ENCODE results near the gene ALDH3A2. TPM values are rescaled to one million over a fixed set of nuclear protein-coding genes. Genes with fewer than 3 reads are reported as not detected.

ALDH3A2 gene
- total RNA-seq, 8 experiments from 2014 or later, result 25.6 to 47.2 (median 30.4) TPM

DNA sequence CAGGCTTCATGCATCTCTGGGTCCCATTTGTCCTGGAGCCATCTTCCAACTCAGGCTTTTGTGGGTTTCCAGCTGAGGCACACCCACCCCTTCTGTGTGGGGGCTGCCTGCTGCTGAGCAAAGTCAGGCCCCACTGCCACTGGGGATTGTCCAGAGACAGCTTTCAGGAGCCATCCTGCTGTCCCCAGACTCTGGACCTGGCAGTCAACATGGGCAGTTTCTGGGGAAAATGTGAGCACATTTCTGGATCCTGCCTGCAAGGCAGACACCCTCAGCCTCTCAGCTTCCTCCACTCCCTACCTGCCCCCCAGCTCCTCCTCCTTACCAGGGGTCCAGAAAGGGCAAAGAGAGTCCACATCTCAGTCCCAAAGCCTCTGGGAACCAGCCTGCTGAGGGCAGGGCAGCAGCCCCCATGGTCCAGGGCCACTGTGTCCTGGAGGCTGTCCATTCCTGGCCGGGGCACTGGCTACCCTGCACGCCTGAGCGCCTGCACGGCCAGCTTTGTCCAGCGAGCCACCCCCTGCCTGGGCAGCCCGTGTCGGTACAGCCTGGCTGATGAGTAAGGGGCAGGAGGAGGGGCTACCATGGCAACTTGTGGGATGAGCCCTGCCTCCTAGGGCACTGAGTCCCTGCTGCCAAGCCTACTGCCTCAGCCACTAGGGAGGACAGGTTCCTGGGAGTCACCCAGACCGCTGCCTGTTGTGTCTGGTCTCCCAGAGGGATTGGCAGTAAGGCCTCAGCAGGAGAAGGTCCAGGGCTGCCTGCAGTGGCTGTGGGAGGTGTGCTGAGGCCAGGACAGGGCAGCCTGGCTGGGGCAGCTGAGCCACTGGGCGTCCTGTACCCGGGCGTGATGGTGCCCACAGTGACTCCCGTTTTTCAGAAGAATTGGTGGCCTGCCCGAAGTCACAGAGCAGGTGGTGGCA lies 67.8 kb downstream of the ALDH3A2 start, which contains the start of gene SLC47A2:
TSS of gene SLC47A2 (minus strand) at position 477 of the 923 bp plus-strand sequence. CDS start at position 448, 29 bp downstream.
- 43 to 54% methylated on average over 3 of the region's 13 CpGs; no CpG with 5 or more reads in 8 of the 10 experiments for WGBS, 10 experiments
- Histone ChIP-seq H3K4me1 (replicated peaks in 1 of 2) (peaks cover 6 to 8% of the 10 kb centered on the region in 2 donors), H3K27ac (no peak within 1 kb of the TSS), H3K4me3 (no peak within 1 kb of the TSS)
- peak in 6 of 8 experiments; percentile 14 to 97 (median 90) for ATAC-seq (replicated peaks in 6 of 8)
- in situ Hi-C loops (cut with MboI; ENCODE audit: low pct_unique_long_range_greater_than_20kb in 2 of 9, low sequenced_read_pairs in 9 of 9, unreplicated experiment in 9 of 9), result no loop called here

DNA sequence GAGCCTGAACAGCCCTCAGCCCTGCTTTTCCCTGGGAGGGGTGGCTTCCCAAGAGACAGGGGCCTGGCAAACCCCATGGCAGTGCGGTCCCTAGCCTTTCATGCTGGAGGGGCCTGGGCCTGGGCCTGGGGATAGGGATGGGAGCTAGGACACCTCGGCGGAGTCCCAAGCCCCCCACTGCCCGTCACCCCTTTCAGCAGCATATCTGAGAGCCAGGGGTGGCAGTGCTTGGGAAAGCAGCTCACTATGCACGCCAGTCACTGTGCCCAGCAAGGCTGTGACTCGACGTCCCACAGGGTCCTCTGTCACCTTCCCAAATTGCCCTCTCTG lies 68.4 kb downstream of the ALDH3A2 start:
- WGBS, 10 experiments, result 92 to 100% methylated on average over 1 to 2 of the region's 7 CpGs; no CpG with 5 or more reads in 8 of the 10 experiments
- Histone ChIP-seq H3K4me3 (no peak overlapping the region), H3K4me1 (replicated peaks in 1 of 2) (peaks cover 6 to 8% of the 10 kb centered on the region in 2 donors), H3K27ac (no peak overlapping the region)
- in situ Hi-C loops (cut with MboI; ENCODE audit: low pct_unique_long_range_greater_than_20kb in 2 of 9, low sequenced_read_pairs in 9 of 9, unreplicated experiment in 9 of 9), result no loop called here
- ATAC-seq (replicated peaks in 6 of 8), result peak in 1 of 8 experiments; percentile 5

DNA sequence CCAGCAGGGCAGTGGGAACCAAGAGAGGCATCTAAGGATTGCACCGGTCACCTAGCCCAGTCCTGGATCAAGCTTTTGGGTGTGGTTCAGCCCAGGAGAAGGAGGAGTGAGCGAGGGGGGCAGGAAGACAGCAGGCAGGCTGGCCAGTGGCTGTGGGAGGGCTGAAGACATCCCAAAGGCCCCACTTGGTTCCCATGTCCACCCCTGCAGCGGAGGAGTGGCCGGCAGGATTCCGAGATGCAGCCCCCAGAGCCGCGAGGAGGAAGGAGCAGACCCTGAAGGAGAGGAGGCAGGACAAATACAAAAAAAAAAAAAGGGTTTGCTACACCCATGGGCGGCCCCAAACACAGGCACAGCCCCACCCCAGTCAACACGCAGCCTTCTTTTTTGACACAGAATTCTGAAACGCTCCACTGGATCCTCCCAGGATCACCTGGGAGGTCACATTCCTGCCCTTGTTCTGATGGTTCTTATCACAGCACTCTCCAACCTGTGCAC lies 68.9 kb downstream of the ALDH3A2 start:
- no peak overlapping the region for H3K4me3 ChIP-seq
- no peak overlapping the region for H3K27ac ChIP-seq
- no peak for ATAC-seq (replicated peaks in 6 of 8)
- WGBS, 10 experiments, result 34 to 100% (median 72%) methylated on average over 1 to 4 of the region's 10 CpGs; no CpG with 5 or more reads in 3 of the 10 experiments
- in situ Hi-C loops (cut with MboI; ENCODE audit: low pct_unique_long_range_greater_than_20kb in 2 of 9, low sequenced_read_pairs in 9 of 9, unreplicated experiment in 9 of 9), result no loop called here
- peaks cover 6 to 8% of the 10 kb centered on the region in 2 donors for H3K4me1 ChIP-seq (replicated peaks in 1 of 2)

DNA sequence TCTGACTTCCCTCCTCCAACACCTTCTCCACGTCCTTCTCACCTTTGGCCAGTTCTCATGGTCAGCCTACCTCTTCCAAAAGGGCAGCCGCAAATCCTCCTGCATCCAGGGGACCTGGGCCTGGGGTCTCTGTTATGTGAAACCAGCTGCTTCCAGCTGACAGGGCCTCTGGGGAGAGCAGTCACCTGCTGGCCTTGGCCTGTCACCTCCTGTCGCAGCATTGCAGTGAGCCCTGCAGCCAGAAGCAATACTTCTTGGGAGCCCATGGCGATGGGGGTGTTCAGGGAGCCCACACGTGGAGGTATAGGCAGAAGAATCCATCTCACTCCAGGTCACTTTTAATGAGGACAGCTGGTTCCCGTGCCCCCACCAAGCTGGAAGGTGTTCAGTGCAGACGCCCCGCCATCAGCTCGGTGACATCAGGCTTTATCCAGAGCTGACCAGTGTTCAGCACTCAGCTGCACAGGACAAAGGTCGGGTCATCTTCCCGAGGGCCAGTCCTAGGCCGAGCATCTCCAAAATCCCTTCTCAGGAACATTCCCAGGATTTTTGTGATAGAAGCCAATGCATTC lies 69.6 kb downstream of the ALDH3A2 start:
- H3K4me3 ChIP-seq, result no peak overlapping the region
- in situ Hi-C loops (cut with MboI; ENCODE audit: low pct_unique_long_range_greater_than_20kb in 2 of 9, low sequenced_read_pairs in 9 of 9, unreplicated experiment in 9 of 9), result no loop called here
- no peak overlapping the region for H3K27ac ChIP-seq
- peaks cover 6 to 8% of the 10 kb centered on the region in 2 donors for H3K4me1 ChIP-seq (replicated peaks in 1 of 2)
- ATAC-seq (replicated peaks in 6 of 8), result peak in 3 of 8 experiments; percentile 18 to 27 (median 24)
- WGBS, 10 experiments, result 60 to 100% (median 84%) methylated on average over 1 to 8 of the region's 12 CpGs; no CpG with 5 or more reads in 4 of the 10 experiments

DNA sequence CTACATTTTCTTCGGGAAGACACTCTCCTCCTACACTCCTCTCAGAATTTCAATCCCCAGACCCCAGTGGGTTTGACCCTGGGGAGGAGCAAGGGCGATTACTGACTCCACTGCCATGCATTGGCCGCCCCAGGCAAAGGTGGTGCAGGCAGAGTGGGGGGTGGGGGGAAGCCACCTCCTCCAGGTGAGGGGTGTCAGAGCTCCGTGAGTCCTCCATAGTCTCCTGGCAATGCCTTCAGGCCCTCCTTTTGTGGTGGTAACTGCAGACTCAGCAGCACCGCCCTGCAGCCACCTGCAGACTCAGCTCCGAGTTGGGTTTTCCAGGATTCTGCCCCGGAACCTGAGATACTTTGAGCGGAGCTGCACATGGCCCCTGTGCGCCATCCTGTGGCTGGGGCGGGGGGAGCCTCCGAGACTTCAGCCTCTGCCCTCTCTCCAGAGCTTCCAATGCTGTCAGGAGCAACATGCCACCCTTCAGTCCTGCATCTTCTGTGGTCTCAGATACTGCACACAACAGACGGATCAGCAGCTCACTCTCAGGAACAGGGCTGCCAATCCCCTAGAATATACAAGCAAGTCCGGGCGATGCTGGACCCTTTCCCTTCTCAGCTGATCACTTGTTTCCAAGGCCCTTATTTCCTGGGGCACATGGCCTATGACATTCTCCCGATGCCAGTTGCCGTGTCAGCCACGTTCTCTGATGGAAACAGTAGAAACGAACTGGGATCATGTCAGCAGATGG lies 70.2 kb downstream of the ALDH3A2 start:
- in situ Hi-C loops (cut with MboI; ENCODE audit: low pct_unique_long_range_greater_than_20kb in 2 of 9, low sequenced_read_pairs in 9 of 9, unreplicated experiment in 9 of 9), result no loop called here
- peak in 1 of 8 experiments; percentile 19 for ATAC-seq (replicated peaks in 6 of 8)

DNA sequence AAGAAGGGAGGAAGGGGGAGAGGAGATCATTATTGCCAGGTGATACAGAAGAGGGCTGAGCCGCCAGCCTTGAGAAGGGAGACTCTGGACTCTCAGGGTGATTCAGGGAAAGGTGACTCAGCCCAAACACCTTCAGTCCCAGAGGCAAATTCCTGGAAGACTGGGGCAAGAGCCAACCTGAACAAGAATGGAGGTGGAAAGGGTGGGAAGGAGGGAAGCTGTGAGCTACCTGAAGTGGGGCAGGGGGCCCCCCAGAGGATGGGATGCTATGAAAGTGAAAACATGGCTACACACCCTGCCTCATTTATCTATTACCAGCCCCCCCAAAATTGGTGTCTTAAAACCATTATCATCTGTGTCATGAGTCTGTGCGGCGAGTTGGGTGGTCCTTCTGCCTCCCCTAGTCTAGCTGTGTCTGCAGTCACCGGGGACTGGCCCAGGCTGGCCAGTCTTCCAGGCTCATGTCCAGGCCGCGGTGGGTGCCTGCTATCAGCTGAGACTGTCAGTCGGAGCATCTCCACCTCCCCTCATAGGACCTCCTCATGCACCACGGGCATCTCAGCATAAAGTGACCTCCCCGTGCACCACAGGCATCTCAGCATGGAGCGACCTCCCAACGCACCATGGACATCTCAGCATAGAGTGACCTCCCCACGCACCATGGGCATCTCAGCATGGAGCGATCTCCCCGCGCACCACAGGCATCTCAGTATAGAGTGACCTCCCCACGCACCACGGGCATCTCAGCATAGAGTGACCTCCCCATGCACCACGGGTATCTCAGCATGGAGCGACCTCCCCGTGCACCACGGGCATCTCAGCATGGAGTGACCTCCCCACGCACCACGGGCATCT lies 71.0 kb downstream of the ALDH3A2 start:
- Histone ChIP-seq H3K27ac (no peak overlapping the region), H3K4me3 (no peak overlapping the region), H3K4me1 (replicated peaks in 1 of 2) (peaks cover 6 to 8% of the 10 kb centered on the region in 2 donors)
- 57 to 100% (median 89%) methylated on average over 1 to 2 of the region's 23 CpGs; no CpG with 5 or more reads in 6 of the 10 experiments for WGBS, 10 experiments
- no peak for ATAC-seq (replicated peaks in 6 of 8)
- in situ Hi-C loops (cut with MboI; ENCODE audit: low pct_unique_long_range_greater_than_20kb in 2 of 9, low sequenced_read_pairs in 9 of 9, unreplicated experiment in 9 of 9), result no loop called here

More for the DNA sequence above, 70.2 kb downstream of the ALDH3A2 start:
- WGBS, 10 experiments, result 13 to 100% (median 77%) methylated on average over 1 to 9 of the region's 18 CpGs; no CpG with 5 or more reads in 3 of the 10 experiments
- H3K4me3 ChIP-seq, result no peak overlapping the region
- H3K27ac ChIP-seq, result no peak overlapping the region
- peaks cover 6 to 8% of the 10 kb centered on the region in 2 donors for H3K4me1 ChIP-seq (replicated peaks in 1 of 2)

DNA sequence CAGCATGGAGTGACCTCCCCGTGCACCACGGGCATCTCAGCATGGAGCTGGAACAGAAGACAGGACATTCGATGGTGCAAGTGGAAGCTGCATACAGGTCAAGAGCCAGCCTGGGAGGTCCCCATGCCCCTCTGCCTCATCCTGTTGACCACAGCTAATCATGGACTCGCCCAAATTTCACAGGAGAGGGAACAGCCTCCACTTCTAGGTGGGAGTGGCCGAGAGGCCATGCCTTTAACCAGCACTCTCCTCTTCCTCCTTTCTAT lies 71.6 kb downstream of the ALDH3A2 start:
- no peak for ATAC-seq (replicated peaks in 6 of 8)
- WGBS, 10 experiments, result no CpG with 5 or more reads among the region's 5 CpGs
- H3K4me1 ChIP-seq (replicated peaks in 1 of 2), result peaks cover 6 to 8% of the 10 kb centered on the region in 2 donors
- in situ Hi-C loops (cut with MboI; ENCODE audit: low pct_unique_long_range_greater_than_20kb in 2 of 9, low sequenced_read_pairs in 9 of 9, unreplicated experiment in 9 of 9), result no loop called here
- no peak overlapping the region for H3K27ac ChIP-seq
- no peak overlapping the region for H3K4me3 ChIP-seq

DNA sequence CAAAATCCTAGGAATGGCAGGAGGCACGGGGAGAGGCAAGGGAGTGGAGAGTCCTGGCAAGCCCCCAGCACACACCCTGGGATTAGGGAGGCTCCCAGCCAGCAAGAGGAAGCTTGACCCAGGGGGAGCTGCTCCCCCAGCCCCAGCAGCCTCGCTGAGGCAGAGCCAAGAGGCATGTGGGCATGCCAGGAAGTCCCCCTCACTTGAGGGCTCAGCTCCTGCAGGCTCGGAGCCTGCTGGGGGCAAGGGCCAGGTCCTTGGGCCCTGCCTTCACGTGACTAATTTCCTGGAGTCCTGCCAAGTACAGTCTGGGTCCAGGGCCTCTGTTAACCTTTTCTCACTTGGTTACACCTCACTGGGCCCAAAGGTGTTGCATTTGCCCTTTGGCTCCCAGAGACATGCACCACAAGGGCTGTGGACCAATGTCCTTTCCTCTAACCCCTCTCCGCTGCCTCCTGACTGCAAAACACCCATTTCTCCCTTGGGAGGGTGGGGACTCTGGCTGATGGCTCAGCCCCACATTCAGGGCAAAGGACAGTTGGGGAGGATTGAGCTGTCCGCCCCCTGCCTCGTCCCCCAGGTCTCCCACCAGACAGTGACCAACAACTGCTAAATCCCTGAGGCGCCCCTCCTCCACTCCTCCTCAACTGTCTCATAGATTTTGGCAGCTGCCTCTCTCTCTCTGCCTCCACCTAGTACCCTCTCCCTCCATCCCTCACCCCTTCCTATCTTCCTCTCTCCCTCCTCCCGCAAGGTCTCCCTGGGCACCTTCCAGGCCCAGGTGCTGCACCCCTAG lies 72.3 kb downstream of the ALDH3A2 start:
- Histone ChIP-seq H3K4me1 (replicated peaks in 1 of 2) (peaks cover 6 to 8% of the 10 kb centered on the region in 2 donors), H3K4me3 (no peak overlapping the region), H3K27ac (no peak overlapping the region)
- ATAC-seq (replicated peaks in 6 of 8), result no peak
- WGBS, 10 experiments, result 0 to 100% (median 60%) methylated on average over 1 to 4 of the region's 9 CpGs; no CpG with 5 or more reads in 5 of the 10 experiments
- in situ Hi-C loops (cut with MboI; ENCODE audit: low pct_unique_long_range_greater_than_20kb in 2 of 9, low sequenced_read_pairs in 9 of 9, unreplicated experiment in 9 of 9), result no loop called here

DNA sequence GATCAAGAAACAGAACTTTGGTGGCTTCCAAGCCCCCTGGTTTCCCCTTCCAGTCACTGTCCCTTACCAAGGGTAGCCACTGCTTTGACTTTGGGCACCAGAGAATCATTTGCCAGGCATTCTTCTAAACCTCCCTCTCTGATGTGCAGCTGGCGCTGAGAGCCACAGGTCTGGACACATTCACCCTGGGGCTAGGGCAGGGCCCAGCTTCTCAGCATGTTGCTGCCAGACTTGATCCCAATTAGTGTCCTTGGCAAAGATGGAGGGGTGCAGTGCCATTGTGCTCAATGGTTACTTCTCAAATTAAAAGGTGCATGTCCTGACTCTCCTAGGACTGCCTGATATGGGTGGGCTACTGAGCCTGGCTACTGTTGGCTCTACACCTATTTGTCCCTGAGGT lies 75.4 kb downstream of the ALDH3A2 start:
- ATAC-seq (replicated peaks in 6 of 8), result peak in 3 of 8 experiments; percentile 12 to 60 (median 19)
- no peak overlapping the region for H3K27ac ChIP-seq

DNA sequence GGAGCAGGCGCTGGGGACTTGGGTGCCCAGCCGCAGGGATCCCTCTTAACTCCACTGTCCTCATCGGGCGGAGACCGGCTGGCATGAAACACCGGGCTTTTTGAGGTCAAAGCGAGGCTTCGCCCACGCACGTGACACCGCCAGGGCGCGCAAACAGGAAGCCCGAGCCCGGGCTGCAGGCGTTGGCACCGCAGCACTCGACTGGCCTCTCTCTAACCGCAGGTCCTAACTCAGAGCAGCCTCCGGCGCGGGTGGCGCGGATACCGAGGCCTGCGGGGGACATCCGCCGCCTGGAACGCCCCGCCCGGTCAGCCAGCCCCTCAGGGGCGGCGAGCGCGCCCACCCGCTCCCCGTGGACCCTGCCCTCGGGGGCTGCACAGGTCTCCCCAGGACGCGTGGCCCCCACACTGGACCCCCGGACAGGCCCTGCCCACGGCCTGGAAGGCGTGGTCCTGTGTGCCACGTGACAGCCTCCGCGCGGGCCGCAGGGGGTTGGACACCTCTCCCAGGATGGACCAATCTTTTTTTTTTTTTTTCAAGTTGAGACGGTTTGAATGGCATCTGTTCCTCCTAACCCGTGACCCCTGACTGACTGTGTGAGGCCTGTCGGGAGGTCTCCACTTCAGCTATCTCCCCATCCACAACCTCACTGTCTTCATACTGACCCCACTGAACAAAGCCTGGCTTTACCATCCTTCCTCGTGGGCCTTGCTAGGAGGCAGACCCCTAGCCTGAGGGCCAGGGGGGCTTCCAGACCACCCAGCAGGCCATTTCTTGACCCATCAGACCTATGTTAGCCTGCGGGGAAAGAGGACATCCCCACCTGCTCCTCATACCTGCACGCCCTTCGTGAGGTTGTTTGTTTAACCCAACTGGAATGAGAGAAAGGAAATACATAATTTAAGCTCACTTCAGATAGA lies 76.2 kb downstream of the ALDH3A2 start:
- Histone ChIP-seq H3K4me3 (no peak overlapping the region), H3K4me1 (replicated peaks in 1 of 2) (peaks cover 0 to 6% of the 10 kb centered on the region in 2 donors), H3K27ac (no peak overlapping the region)
- ATAC-seq (replicated peaks in 6 of 8), result peak in 2 of 8 experiments; percentile 8 to 10
- in situ Hi-C loops (cut with MboI; ENCODE audit: low pct_unique_long_range_greater_than_20kb in 2 of 9, low sequenced_read_pairs in 9 of 9, unreplicated experiment in 9 of 9), result no loop called here
- 21 to 100% (median 78%) methylated on average over 1 to 15 of the region's 55 CpGs; no CpG with 5 or more reads in 2 of the 10 experiments for WGBS, 10 experiments

More for the DNA sequence above, 75.4 kb downstream of the ALDH3A2 start:
- Histone ChIP-seq H3K4me1 (replicated peaks in 1 of 2) (peaks cover 0 to 6% of the 10 kb centered on the region in 2 donors), H3K4me3 (no peak overlapping the region)
- WGBS, 10 experiments, result 60 to 100% (median 84%) methylated on average over 1 of the region's 1 CpG; no CpG with 5 or more reads in 6 of the 10 experiments
- in situ Hi-C loops (cut with MboI; ENCODE audit: low pct_unique_long_range_greater_than_20kb in 2 of 9, low sequenced_read_pairs in 9 of 9, unreplicated experiment in 9 of 9), result no loop called here

DNA sequence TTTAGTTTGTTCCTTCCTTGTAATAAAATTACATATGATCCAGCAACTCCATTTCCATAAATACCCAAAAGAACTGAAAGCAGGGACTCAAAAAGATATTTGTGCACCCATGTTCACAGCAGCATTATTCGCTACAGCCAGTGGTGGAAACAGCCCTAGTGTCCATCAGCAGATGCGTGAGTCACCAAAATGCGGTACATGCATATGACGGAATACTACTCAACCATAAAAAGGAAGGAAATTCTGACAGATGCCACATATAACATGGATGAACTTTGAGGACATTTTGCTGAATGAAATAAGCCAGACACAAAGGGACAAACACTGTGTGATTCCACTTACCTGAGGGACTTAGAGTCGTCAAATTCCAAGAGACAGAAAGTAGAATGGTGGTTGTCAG lies 76.9 kb downstream of the ALDH3A2 start:
- in situ Hi-C loops (cut with MboI; ENCODE audit: low pct_unique_long_range_greater_than_20kb in 2 of 9, low sequenced_read_pairs in 9 of 9, unreplicated experiment in 9 of 9), result no loop called here
- peak in 1 of 8 experiments; percentile 7 for ATAC-seq (replicated peaks in 6 of 8)
- 37 to 100% (median 87%) methylated on average over 1 to 5 of the region's 5 CpGs; no CpG with 5 or more reads in 1 of the 10 experiments for WGBS, 10 experiments
- H3K4me1 ChIP-seq (replicated peaks in 1 of 2), result peaks cover 0 to 6% of the 10 kb centered on the region in 2 donors
- H3K4me3 ChIP-seq, result no peak overlapping the region
- no peak overlapping the region for H3K27ac ChIP-seq
